ENCODE results near the gene AGFG1.
A peak's percentile ranks its signal among the peaks of the same experiment; 100 is the strongest.

The AGFG1 gene, protein sequence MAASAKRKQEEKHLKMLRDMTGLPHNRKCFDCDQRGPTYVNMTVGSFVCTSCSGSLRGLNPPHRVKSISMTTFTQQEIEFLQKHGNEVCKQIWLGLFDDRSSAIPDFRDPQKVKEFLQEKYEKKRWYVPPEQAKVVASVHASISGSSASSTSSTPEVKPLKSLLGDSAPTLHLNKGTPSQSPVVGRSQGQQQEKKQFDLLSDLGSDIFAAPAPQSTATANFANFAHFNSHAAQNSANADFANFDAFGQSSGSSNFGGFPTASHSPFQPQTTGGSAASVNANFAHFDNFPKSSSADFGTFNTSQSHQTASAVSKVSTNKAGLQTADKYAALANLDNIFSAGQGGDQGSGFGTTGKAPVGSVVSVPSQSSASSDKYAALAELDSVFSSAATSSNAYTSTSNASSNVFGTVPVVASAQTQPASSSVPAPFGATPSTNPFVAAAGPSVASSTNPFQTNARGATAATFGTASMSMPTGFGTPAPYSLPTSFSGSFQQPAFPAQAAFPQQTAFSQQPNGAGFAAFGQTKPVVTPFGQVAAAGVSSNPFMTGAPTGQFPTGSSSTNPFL

DNA sequence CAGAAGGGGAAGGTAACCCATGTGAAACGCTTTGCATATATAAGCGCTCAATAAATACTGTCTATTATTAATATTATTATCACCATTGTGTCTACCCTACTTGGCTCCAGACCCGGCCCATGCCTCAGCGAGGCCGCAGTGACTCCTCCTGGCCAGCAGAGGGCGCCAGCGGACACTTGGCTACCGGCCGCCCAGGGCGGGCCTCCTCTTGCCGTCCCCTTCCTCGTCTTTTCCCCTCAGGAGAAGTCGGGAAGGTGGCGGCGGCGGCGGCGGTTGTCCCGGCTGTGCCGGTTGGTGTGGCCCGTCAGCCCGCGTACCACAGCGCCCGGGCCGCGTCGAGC is at the start of gene AGFG1:
Gene AGFG1, plus strand, starts transcription at position 233 of the 341 bp plus-strand sequence. CDS start 266 bp downstream, outside the sequence.
- peak; percentile 75 for DNase-seq

DNA sequence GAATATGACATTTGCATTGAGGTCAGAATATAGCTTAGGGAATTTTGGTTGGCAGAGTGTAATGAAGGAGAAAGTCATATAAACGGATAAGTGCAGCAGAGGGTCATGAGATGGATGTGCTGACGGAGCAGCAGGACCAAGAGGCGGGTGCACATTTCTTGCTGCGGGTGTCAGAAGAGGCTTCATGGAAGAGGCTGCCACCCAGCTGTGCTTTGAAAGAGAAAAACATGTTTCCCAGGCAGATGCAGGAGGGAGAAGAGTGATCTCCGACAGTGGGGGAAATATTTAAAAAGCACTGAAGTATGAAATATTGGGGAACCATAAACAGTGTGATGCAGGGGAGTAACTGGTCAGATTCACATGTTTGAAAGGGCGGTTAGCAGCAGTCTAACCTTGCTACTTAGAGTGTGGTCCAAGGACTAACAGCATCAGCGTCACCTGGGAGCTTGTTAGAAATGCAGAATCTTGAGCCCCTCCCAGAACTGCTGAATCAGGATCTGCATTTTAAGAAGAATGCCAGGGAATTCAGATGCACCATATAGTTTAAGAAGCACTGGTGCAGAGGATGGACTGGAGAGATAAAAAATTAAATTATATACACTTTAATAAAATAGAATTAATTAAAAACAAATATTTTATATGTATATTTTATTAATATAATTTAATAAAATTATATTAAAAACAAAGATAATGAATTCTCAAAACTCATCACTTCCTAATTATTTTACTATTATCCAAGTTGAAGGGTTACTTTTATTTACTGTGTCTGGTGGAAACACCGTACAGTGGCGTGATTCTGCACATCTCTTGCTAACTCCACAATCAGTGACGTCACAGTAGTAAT is 48.1 kb upstream of the AGFG1 start:
- no peak for DNase-seq

DNA sequence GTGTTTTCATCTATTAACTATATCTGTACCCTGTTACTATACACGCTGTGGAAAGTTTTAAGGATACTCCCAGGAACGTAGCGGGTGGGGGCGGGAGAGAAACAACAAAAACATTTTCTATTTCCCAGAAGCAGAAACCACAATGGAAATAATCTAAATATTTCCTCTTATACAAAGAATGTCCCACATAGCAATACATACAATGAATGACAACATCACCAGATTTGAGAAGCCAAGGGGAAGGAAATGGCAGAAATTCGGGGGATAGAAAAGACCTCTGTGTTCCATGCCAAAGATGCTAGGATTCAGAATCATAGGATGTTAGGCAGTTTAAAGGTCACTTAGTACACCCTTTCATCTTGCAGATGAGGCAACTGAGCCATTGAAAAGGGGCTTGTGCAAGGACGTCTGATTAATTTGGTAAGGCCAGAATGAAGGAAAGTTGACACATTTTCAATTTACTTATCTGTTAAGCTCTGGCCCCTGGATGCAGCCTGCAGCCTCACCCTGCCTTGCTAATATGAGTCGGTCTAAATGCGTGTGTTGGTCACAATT is 43.1 kb upstream of the AGFG1 start:
- DNase-seq = no peak

DNA sequence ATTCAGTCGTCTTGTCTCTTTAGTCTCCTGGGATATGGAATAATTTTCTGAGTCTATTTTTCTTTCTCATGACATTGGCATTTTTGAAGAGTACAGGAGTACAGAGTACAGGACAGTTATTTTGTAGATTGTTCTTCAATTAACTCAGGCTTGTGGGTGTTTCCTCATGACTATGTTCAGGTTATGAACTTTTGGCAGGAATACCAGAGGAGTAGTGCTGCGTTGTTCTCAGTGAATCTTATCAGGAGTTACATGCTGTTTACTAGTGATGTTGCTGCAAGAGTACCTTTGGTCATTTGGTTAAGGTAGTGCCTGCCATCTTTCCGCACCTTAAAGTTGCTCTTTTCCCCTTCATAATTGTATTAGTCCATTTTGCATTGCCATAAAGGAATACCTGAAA is 41.3 kb upstream of the AGFG1 start:
- DNase-seq = no peak

DNA sequence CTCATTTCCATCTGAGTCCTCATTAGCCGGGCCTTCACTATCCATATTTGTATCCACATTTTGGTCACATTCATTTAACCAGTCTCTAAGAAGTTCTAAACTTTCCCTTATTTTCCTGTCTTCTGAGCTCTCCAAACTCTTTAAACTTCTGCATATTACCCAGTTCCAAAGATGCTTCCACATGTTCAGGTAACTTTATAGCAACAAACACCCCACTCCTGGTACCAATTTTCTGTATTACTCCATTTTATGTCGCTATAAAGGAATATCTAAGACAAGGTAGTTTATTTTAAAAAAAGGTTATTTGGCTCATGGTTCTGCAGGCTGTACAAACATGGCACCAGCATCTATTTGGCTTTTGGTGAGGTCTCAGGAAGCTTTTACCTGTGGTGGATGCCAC is 38.8 kb upstream of the AGFG1 start:
- DNase-seq = no peak

DNA sequence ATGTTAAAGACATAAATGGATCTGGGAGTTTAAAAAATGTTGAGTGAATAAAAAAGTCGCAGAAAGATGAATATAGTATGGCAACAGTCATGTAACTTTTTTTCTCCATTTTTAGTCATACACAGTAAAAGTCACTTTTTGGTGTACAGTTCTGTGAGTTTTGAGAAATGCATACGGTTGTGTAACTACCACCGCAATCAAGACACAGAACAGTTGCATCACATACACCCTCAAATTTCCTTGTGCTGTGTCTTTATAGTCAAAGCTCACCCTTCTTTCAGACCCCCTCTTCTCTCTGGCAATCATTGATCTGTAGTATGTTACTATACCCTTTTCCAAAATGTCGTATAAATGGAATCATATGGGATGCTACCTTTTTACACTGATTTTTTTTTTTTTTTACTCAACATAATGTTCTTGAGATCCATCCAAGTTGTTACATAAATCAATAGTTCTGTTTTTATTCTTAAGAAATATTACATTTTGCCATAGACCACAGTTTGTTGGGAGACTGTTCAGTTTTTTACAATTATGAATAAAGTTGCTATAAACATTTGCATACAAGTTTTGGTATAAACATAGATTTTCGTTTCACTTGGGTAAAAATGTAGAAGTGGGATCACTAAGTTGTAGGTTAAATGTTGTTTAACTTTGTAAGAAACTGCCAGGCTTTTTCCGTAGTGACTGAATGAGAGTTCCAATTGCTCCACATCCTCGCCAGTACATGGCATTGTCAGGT is 35.4 kb upstream of the AGFG1 start:
- DNase-seq = no peak

DNA sequence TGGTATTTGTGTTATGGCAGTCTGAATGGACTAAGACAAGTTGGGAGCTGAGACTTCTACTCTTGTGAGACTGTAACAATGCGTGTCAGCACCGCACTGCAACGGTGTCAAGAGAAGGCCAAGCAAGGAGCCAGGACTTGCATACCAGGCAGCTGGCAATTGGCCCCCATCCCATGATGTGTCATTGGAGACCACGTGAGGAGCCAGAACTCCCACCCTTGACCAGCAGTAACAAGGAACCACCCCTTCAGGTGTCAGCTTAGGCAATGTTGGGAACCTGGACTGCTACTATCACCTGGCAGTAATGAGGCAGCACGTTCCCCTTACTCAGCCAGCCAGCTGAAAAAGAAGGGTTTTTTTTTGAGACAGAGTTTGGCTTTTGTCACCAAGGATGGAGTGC is 32.7 kb upstream of the AGFG1 start:
- DNase-seq = no peak

DNA sequence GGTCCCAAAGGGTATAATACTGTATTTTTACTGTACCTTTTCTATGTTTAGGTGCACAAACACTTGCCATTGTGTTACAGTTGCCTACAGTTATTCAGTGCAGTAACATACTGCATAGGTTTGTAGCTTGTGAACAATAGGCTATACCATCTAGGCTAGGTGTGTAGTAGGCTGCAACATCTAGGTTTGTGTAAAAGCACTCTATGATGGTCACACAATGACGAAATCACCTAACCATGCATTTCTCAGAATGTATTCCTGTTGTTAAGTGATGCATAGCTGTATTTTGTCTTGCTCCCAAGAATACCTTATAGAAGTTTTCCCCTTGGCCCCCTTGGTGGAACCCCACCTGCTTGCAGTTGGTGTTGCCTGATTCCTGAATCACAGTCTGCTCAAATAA is 29.3 kb upstream of the AGFG1 start:
- no peak for DNase-seq

DNA sequence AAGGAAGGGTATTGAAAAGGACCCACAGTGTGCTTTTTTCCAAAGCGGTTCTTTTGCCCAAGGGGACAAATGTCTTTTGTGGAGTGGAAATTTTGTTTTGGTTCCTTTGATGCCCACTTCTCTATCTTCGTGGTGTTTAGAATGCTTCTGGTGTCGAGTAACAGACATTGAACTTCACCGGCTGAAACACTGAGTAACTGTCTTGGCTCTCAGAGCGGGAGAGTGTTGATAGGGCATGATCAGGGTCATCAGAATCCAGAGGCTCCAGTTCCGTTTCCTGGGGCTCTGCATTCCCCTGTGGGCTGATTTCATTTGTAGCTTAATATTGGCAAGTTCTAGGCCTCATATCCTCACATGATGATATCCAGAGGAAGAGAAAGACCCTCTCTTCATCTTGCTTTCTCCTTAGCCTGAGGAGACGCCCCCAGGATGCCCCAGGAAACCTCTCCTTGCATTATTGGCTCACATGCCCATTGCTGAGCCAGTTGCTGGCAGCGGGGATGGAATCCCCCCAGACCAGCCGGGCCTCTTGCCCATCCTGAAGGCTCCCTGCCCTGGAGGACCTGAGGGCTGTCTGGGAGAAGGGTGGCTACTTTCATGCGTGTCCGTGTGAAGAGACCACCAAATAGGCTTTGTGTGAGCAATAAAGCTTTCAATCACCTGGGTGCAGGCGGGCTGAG is 27.9 kb upstream of the AGFG1 start:
- DNase-seq = no peak

DNA sequence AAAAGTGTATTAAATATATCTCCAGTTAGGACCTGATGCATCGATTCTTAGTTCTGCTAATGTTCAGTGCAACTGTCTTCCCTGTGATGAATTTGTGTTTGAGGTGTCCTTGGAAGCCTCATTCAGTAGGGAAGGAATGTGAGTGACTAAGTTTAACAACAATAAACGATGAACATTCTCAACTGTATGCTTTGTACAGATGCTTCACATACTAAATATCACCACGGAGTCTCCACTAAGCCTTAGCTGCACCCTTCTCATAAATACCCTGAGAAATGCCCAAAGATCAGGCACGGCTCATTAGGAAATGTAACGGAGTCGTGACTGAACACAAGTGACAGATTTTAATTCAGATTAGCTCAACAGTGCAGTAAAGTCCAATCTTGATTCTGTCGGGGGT is 24.4 kb upstream of the AGFG1 start:
- DNase-seq = no peak

DNA sequence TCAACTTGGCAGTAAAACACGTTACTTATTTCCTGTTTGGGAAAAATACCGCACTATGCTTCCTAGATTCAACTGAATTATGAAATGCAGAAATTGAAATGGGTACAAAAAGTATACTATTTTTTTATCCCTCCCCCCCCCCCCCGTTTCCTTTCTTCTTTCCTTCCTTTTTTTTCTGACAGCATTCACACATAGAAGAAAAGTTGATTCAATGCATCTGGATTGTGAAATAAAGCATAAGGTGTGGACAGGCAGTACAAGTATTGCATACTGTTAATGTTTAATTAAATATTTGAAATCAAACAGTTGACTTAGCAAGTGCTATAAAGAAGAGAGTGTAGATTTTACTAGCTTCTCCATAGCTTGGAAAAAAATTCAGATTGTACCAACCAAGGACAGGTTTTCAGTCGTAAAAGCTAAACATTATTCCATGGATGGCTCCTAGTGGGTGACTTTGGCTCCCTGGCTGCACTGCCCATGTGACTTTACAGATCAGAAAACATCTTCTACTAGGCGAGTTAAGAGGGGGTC is 21.6 kb upstream of the AGFG1 start:
- DNase-seq = no peak

DNA sequence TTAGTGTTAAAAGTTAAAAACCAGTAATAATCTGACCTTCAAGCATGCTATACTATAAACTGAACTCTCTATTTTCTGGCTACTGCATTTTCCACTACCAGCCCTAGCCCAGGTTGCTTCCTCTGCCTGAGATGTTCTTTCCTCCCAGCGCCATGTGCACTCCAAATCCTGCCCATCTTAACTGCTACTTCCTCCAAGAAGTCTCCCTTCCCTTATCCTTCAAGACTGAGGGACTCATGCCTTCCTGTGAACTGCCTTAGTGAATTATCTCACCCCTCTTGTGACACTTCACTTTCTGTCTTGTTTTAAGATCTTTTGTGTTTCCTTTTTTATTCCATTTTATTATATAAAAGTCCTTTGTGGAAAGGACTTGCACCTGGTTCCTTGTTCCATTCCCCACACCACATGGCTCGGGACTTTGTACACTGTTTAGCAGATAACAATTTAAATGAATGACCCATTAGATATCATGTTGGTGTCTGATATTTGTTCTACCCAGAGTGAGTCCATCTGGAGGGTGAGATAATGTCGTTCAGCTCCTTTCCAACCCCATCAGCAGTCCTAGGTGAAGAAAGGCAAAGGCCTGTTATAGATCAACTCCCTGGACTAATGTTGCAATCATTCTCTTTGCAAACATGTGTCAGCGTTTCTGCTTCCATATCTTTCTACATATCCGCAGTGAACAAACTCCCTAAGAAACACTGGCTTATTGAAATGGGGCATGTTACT is 20.9 kb upstream of the AGFG1 start:
- no peak for DNase-seq

DNA sequence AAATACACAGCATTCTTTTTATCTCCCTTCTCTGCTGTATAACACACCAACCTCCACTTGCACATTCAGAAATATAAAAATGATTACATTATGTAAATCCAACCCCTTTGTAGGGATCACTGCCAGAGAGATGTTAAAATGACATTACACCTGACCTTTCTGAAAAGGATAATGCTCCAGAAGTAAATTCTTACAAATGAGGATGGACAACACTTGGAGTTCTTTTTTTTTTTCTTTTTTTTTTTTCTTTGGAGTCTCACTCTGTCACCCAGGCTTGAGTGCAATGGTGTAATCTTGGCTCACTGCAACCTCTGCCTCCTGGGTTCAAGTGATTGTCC is 20.3 kb upstream of the AGFG1 start:
- DNase-seq = no peak

DNA sequence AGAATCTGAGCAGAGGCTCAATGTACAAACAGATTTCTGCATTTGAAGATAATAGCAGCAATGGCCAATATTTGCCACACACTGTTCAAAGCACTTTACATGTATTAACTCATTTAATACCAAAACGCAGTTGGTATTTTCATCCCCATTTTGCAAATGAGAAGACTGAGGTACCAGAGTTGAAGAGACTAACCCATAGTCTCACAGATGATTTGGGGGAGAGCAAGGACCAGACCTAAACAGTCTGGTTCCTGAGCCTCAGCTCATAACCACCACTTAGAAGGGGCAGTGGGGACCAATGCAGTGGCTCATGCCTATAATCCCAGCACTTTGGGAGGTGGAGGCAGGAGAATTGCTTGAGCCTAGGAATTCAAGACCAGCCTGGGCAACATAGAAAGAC is 18.1 kb upstream of the AGFG1 start:
- DNase-seq = no peak

DNA sequence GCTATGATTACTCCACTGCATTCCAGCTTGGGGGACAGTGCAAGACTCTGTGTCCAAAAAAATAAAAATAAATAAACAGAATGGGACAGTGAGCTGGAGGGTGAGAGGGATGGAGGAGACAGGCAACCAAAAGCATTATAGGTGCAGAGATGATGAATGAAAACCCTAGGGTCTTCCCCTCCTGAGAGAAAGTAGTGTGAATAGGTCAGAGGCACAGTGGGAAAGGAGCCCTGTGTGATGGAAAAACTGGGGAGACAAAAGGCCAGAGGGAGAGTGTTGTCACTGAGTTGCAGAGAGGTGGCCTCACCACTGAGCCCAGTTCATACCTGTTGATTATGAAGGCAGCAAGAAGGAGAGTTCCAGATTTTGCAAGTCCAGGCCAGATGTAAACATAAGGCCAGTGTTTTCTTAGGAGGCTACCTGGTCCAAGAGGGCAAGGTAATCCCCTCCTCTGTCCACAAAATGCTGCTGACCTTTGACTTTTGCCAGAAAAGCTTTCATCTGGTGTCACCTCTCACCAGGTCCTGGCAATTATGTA is 17.6 kb upstream of the AGFG1 start:
- no peak for DNase-seq

DNA sequence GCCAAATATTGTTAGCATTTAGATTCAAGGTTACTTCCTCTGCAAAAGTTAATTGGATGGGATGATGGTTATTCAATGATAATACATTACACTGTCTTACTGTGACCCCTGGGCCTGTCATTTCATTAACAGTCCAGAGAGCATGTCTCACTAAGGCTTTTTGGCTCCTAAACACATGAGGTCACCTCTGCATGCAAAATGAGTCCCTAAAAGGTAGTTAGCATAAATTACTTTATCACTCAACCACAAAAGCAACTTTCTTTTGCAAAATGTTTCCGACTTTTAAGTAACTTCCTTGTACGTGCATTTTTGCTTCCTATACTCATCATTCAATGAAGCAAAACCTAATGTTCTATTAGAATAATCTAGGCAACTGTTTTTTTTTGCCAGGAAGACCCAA is 16.8 kb upstream of the AGFG1 start:
- DNase-seq = no peak

DNA sequence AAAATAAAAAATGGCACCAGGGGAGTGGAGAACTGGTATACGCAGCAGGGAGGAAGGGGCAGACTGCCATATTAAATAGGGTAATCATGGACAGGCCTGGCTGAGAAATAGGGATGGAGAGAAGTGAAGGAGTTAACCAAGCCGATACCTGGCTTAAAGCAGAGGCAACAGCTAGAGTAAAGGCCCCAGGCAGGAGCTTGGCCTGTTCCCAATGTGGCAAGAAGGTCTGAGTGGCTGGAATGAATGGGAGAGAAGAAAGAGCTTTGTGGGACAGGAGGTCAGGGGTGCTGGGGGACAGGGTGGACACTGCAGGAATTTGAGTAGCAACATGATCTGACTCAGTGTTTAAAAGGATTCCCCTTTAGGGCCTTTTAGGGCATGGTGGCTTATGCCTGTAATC is 15.9 kb upstream of the AGFG1 start:
- no peak for DNase-seq

DNA sequence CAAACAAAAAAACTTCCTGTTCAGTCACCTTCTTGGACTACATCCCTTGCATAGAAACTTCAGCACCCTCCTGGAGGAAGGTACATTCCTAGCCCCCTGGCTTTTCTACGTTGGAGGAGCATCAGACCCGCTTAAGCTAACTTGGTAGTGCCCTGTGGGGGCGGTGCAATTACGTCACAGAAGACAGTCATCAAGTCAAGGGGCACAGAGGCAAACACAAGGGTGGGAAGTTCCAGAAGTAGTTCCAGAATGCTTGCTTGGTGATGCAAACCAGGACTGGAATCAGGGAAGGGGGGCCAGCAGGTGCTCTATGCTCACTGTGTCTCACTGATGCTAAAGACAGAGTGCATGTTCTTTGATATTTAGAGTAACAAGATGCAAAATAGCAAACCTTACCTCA is 15.2 kb upstream of the AGFG1 start:
- DNase-seq = no peak

DNA sequence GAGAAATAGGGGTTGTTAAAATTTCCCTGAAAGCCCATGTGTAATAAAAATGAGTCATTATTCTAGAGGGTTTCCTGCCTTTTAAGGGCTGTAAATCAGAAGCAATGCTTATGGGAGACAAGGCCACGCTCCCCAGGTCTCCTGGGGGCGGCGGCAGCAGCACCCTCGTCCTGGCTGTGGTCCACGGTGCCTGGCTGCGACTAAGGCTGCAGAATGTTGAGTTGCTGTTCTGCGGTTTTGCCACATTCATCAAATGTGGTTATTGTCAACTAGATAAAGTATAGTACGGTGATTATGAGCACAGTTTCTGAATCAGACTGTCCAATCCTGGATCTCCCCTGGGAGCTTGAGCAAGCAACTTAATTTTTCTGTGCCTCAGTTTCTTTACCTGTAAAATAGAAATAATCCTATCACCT is 11.9 kb upstream of the AGFG1 start:
- peak; percentile 63 for DNase-seq

DNA sequence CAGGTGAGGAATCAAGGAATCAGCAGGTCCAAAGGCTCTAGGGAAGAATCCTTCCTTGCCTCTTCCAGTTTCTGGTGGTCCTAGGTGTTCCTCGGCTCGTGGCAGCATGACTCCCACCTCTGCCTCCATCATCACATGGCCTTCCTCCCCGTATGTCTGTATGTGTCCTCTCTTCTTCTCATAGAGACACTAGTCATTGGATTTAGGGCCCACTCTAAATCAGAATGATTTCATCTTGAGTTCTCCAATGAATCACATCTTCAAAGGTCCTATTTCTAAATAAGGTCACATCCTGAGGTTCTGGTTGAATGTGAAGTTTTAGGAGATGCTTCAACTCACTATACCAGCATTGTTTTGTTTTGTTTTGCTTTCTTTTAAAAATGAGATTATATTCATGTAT is 11.1 kb upstream of the AGFG1 start:
- DNase-seq = no peak

DNA sequence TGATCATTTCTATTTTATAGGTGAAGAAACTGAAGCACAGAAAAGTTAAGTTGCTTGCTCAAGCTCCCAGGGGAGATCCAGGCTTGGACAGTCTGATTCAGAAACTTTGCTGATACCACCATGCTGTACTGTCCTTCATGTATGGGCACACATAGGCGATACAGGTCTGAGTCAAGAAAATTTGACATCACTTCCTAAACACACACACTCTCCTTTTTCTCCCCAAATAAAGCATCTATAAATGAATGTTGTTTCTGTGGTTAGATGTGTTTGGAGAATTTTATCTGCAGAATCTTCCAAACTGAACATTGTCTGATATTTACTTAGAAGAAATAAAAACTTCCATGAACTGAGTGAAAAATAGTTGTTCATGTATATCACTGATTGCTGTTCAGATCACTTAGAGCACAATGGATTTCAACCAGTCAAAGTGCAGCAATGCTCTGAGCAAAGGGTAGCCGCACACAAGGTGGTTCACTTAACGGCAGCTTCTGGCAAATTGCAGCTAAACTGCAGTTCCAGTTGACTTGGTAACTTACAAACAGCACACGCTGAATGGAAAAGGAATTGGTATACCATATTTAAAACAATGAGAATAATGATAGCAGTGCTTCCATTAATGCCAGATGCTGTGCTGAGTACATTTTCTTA is 10.0 kb upstream of the AGFG1 start:
- DNase-seq = no peak

Measured in T1000 (cell line).